ENCODE results near the gene NRARP. TPM values are rescaled to one million over a fixed set of nuclear protein-coding genes. Genes with fewer than 3 reads are reported as not detected.

Gene NRARP
- total RNA-seq, 1 experiment from 2014 or later, result 32.6 TPM

DNA sequence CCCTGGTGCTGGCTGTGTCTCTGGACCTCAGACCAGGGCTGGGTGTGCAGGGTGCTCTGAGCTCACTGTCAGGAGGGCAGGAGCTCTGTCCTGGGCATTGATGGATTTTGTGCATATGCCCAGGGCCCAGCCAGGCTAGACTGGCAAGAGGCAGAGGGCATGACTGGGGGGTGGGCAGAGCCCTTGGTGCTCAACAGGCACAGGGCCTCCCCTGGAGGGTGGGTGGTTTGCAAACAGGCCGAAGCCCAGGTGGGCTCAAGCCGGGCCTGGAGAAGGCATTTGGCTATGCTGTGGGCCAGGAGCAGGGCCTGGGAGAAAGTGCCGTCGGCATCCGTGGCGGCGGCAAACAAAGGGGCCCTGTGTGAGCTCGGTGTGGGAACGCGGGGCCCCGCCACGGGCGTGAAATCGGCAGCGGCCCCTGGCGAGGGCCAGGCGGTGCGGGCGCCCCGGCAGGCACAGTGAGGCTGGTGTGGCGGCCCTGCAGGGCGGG, 1.9 kb upstream of the NRARP start:
- BruUV-seq (replicated peaks), result no TSS peak
- CTCF ChIA-PET, result no interaction called here

DNA sequence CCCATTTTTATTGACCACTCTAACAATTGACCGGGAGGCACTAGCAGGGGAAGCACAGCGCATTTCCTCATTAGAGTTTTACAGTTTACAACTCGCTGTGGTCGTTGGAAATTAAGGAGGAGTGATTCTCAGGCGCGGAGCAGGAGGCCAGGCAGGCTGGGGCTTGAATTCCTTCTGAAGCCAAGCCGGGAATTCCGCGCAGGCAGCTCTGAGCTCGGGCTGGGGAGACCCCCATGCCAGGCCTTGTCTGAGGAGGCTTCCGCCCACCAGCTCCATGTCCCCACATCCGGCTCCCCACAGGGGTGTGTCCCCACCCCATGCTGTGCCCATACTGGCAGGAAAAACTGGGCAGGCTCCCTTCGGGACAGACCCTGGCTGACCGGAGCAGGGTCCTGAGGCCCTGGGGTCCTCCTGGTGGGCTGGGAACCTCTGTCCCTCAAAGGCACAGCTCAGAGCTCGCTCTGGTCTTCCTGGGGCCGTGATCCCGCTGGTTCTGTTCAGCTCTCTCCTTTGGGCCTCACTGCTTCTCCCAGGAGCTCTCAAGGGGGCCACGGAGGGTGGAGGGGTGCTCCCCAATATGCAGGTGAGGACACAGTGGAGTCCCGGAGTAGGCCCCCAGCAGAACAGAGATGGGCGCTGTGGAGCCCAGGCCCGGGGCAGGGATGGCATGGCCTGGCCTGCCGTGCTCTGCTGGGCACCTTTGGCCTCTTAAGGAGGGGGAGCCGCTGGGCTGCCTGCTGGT, 1.3 kb upstream of the NRARP start:
- intact Hi-C loops (cut with micrococcal nuclease; ENCODE audit: unreplicated experiment), result no loop called here
- no peaks in the 10 kb centered on the region for H3K27me3 Mint-ChIP-seq (ENCODE audit: unreplicated experiment)
- H3K4me1 Mint-ChIP-seq (ENCODE audit: low read depth, unreplicated experiment), result no peaks in the 10 kb centered on the region
- DNase-seq, result no peak
- TF ChIP-seq, protein P1, sequence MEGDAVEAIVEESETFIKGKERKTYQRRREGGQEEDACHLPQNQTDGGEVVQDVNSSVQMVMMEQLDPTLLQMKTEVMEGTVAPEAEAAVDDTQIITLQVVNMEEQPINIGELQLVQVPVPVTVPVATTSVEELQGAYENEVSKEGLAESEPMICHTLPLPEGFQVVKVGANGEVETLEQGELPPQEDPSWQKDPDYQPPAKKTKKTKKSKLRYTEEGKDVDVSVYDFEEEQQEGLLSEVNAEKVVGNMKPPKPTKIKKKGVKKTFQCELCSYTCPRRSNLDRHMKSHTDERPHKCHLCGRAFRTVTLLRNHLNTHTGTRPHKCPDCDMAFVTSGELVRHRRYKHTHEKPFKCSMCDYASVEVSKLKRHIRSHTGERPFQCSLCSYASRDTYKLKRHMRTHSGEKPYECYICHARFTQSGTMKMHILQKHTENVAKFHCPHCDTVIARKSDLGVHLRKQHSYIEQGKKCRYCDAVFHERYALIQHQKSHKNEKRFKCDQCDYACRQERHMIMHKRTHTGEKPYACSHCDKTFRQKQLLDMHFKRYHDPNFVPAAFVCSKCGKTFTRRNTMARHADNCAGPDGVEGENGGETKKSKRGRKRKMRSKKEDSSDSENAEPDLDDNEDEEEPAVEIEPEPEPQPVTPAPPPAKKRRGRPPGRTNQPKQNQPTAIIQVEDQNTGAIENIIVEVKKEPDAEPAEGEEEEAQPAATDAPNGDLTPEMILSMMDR (IDR thresholded peaks at IDR 0.05; ENCODE audit: unreplicated experiment), result no peak
- peaks cover 45% of the 10 kb centered on the region for H3K36me3 Mint-ChIP-seq (ENCODE audit: insufficient read depth, unreplicated experiment)
- H3K9me3 Mint-ChIP-seq (ENCODE audit: low read depth, unreplicated experiment), result no peaks in the 10 kb centered on the region
- no peak overlapping the region for H3K27ac Mint-ChIP-seq (ENCODE audit: unreplicated experiment)
- CTCF ChIA-PET, result no interaction called here
- peak overlapping the region; percentile 81 for H3K4me3 Mint-ChIP-seq (ENCODE audit: low read depth, unreplicated experiment)
- BruUV-seq (replicated peaks), result no TSS peak

More for the DNA sequence above, 1.9 kb upstream of the NRARP start:
- H3K4me1 Mint-ChIP-seq (ENCODE audit: low read depth, unreplicated experiment), result no peaks in the 10 kb centered on the region
- H3K36me3 Mint-ChIP-seq (ENCODE audit: insufficient read depth, unreplicated experiment), result peaks cover 38% of the 10 kb centered on the region
- H3K27ac Mint-ChIP-seq (ENCODE audit: unreplicated experiment), result no peak overlapping the region
- TF ChIP-seq, protein P1 (IDR thresholded peaks at IDR 0.05; ENCODE audit: unreplicated experiment), result no peak
- DNase-seq, result no peak
- intact Hi-C loops (cut with micrococcal nuclease; ENCODE audit: unreplicated experiment), result no loop called here
- H3K9me3 Mint-ChIP-seq (ENCODE audit: low read depth, unreplicated experiment), result no peaks in the 10 kb centered on the region
- no peaks in the 10 kb centered on the region for H3K27me3 Mint-ChIP-seq (ENCODE audit: unreplicated experiment)
- no peak overlapping the region for H3K4me3 Mint-ChIP-seq (ENCODE audit: low read depth, unreplicated experiment)

DNA sequence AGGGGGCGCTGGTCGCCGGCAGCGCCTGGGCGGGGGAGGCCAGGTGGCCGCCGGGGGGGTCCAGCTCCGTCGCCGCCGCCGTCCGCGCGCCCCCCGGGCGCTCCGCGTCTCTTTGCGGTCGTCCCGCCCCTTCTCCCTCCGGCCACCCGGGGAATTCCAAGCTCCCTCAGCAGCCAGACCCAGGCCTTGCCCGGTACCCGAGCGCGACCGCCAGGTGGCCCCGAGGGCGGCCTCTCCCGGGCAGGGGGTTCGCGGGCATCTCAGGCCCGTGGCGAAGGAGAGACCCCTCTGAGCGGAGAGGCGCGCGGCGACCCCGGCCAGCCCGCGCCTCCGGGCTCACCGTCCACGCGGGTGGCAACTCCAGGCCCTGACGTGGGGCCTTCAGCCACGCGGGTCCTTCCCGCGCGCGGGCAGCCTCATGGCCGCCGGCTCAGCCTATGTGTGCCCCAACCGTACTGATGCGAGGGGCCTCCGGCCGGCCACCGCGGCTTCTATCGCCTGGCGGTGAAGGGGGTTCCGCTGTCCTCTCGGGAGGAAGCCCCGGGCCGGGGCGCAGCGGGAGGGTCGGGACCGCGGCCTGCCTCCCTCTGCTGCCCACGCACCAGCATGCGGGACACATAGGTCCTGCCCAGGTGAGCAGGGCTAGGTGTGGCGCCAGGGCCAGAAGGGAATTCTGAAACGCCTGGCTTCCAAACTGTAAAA, 529 bp upstream of the NRARP start:
- intact Hi-C loops (cut with micrococcal nuclease; ENCODE audit: unreplicated experiment), result no loop called here
- no peaks in the 10 kb centered on the region for H3K4me1 Mint-ChIP-seq (ENCODE audit: low read depth, unreplicated experiment)
- TF ChIP-seq, protein P1 (IDR thresholded peaks at IDR 0.05; ENCODE audit: unreplicated experiment), result peak; percentile 76
- H3K4me3 Mint-ChIP-seq (ENCODE audit: low read depth, unreplicated experiment), result peak overlapping the region; percentile 81
- no peak overlapping the region for H3K27ac Mint-ChIP-seq (ENCODE audit: unreplicated experiment)
- no peaks in the 10 kb centered on the region for H3K27me3 Mint-ChIP-seq (ENCODE audit: unreplicated experiment)
- peaks cover 45% of the 10 kb centered on the region for H3K36me3 Mint-ChIP-seq (ENCODE audit: insufficient read depth, unreplicated experiment)
- BruUV-seq (replicated peaks), result no TSS peak
- CTCF ChIA-PET, result interaction anchor here (1.0 to 1.2 kb wide), 2 partner anchors 16 to 26 kb away, joined by 3 to 4 read pairs; partner anchors contain the start of gene TOR4A
- H3K9me3 Mint-ChIP-seq (ENCODE audit: low read depth, unreplicated experiment), result no peaks in the 10 kb centered on the region
- no peak for DNase-seq

DNA sequence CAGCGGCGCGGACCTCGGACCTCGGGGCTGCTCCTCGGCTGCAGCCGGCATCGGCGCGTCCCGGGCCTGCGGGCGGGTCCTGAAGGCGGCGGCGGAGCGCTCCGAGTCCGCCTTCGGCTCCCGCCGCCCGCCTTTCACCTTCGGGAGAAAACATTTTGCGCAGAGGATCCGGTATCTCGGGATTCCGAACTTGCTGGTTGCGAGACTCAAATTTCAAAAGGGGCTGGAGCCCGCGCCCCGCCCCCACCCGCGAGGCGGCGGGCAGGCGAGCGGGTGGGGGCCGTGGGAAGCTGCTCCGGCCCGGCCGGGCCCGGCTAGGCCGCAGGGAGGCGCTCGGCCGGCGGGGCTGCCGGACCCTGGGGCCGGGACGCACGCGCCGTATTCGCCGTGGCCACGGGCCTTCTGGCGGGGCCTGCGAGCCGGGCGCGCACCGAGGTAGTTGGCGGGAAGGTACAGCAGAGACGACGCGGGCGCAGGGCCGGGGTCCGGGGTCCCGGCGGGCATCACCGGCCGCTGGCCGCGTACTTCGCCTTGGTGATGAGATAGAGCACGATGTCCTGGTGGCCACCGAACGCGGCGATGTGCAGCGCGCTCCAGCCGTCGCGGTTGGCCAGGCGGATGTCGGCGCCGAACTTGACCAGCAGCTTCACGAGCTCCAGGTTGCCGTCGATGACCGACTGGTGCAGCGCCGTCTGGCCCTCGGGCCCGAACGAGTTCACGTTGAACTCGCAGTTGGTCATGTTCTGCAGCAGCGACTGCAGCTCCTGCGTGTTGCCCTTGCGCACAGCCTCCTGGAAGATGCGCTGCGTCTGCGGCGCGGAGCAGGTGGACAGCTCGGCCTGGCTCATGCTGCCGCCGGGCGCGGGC, 757 bp downstream of the NRARP start:
- H3K4me3 Mint-ChIP-seq (ENCODE audit: low read depth, unreplicated experiment), result peak overlapping the region; percentile 81
- peaks cover 52% of the 10 kb centered on the region for H3K36me3 Mint-ChIP-seq (ENCODE audit: insufficient read depth, unreplicated experiment)
- DNase-seq, result peak; percentile 56
- H3K27me3 Mint-ChIP-seq (ENCODE audit: unreplicated experiment), result no peaks in the 10 kb centered on the region
- TF ChIP-seq, protein P1 (IDR thresholded peaks at IDR 0.05; ENCODE audit: unreplicated experiment), result no peak
- intact Hi-C loops (cut with micrococcal nuclease; ENCODE audit: unreplicated experiment), result no loop called here
- no peaks in the 10 kb centered on the region for H3K9me3 Mint-ChIP-seq (ENCODE audit: low read depth, unreplicated experiment)
- peak overlapping the region; percentile 71 for H3K27ac Mint-ChIP-seq (ENCODE audit: unreplicated experiment)
- BruUV-seq (replicated peaks), result no TSS peak
- H3K4me1 Mint-ChIP-seq (ENCODE audit: low read depth, unreplicated experiment), result peaks cover 11% of the 10 kb centered on the region
- CTCF ChIA-PET, result interaction anchor here (0.6 to 1.2 kb wide), 5 partner anchors 14 to 250 kb away, joined by 3 to 7 read pairs (median 3); partner anchors contain the start of genes ENTPD8 and MRPL41

Data from Calu3 (cell line).